Measurements from ENCODE around the gene DACT3. TPM values are rescaled to one million over a fixed set of nuclear protein-coding genes. Genes with fewer than 3 reads are reported as not detected.

DACT3 gene
- total and polyA plus RNA-seq, 2 experiments from 2014 or later: 0.78 to 2.6 TPM

DNA sequence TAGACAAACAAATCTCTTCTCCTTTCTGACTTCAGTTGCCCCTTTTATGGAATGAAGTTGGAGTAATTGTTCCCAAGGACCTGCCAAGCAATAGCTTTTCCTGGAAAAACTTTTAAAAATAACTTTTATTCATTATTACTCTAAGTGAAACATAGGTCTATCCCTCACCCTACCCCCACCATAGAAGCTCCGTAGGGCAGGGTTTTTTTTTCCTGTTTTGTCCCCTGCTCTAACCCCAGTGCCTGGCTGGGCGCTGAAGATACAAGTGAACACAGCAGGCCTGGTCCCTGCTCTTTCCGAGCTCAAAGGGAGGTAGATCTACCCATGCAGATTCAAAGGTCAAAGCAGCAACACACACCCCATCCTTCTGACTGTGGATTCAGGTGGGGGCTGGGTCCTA lies 16.3 kb downstream of the DACT3 start (continued):
- TF ChIP-seq, protein P1, sequence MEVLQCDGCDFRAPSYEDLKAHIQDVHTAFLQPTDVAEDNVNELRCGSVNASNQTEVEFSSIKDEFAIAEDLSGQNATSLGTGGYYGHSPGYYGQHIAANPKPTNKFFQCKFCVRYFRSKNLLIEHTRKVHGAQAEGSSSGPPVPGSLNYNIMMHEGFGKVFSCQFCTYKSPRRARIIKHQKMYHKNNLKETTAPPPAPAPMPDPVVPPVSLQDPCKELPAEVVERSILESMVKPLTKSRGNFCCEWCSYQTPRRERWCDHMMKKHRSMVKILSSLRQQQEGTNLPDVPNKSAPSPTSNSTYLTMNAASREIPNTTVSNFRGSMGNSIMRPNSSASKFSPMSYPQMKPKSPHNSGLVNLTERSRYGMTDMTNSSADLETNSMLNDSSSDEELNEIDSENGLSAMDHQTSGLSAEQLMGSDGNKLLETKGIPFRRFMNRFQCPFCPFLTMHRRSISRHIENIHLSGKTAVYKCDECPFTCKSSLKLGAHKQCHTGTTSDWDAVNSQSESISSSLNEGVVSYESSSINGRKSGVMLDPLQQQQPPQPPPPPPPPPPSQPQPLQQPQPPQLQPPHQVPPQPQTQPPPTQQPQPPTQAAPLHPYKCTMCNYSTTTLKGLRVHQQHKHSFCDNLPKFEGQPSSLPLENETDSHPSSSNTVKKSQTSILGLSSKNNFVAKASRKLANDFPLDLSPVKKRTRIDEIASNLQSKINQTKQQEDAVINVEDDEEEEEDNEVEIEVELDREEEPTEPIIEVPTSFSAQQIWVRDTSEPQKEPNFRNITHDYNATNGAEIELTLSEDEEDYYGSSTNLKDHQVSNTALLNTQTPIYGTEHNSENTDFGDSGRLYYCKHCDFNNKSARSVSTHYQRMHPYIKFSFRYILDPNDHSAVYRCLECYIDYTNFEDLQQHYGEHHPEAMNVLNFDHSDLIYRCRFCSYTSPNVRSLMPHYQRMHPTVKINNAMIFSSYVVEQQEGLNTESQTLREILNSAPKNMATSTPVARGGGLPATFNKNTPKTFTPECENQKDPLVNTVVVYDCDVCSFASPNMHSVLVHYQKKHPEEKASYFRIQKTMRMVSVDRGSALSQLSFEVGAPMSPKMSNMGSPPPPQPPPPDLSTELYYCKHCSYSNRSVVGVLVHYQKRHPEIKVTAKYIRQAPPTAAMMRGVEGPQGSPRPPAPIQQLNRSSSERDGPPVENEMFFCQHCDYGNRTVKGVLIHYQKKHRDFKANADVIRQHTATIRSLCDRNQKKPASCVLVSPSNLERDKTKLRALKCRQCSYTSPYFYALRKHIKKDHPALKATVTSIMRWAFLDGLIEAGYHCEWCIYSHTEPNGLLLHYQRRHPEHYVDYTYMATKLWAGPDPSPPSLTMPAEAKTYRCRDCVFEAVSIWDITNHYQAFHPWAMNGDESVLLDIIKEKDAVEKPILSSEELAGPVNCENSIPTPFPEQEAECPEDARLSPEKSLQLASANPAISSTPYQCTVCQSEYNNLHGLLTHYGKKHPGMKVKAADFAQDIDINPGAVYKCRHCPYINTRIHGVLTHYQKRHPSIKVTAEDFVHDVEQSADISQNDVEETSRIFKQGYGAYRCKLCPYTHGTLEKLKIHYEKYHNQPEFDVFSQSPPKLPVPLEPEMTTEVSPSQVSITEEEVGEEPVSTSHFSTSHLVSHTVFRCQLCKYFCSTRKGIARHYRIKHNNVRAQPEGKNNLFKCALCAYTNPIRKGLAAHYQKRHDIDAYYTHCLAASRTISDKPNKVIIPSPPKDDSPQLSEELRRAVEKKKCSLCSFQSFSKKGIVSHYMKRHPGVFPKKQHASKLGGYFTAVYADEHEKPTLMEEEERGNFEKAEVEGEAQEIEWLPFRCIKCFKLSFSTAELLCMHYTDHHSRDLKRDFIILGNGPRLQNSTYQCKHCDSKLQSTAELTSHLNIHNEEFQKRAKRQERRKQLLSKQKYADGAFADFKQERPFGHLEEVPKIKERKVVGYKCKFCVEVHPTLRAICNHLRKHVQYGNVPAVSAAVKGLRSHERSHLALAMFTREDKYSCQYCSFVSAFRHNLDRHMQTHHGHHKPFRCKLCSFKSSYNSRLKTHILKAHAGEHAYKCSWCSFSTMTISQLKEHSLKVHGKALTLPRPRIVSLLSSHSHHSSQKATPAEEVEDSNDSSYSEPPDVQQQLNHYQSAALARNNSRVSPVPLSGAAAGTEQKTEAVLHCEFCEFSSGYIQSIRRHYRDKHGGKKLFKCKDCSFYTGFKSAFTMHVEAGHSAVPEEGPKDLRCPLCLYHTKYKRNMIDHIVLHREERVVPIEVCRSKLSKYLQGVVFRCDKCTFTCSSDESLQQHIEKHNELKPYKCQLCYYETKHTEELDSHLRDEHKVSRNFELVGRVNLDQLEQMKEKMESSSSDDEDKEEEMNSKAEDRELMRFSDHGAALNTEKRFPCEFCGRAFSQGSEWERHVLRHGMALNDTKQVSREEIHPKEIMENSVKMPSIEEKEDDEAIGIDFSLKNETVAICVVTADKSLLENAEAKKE (CRISPR knock-in tag; IDR thresholded peaks at IDR 0.05): no peak
- TF ChIP-seq EZH2phosphoT487 (IDR thresholded peaks at IDR 0.05; ENCODE audit: unreplicated experiment) (no peak), JUNB (IDR thresholded peaks at IDR 0.05; ENCODE audit: unreplicated experiment) (no peak)

- TF ChIP-seq STAT1 (IDR thresholded peaks at IDR 0.05; ENCODE audit: unreplicated experiment): no peak
- no peak for TF ChIP-seq ETS1 (IDR thresholded peaks at IDR 0.05)
- no peak for TF ChIP-seq EZH2phosphoT487 (IDR thresholded peaks at IDR 0.05; ENCODE audit: unreplicated experiment)
- DNase-seq (ENCODE audit: low spot score): no peak
- Histone ChIP-seq H4K20me1 (replicated peaks; ENCODE audit: insufficient read depth) (no peaks in the 10 kb centered on the region), H3F3A (replicated peaks; ENCODE audit: low read depth) (peaks cover 12% of the 10 kb centered on the region; the same call in 1 of the 2 replicates), H3K79me2 (replicated peaks; ENCODE audit: insufficient read depth) (no peaks in the 10 kb centered on the region), H3K4me2 (no peak overlapping the region), H3K36me3 (ENCODE audit: insufficient read depth) (no peaks in the 10 kb centered on the region), H3K4me1 (ENCODE audit: insufficient read depth) (peaks cover 15% of the 10 kb centered on the region; the same call in 1 of the 2 replicates), H3K27ac (ENCODE audit: low read depth) (no peak overlapping the region), H3K27me3 (ENCODE audit: insufficient read depth) (peaks cover 77% of the 10 kb centered on the region), H3K4me3 (no peak overlapping the region), H2AFZ (no peak overlapping the region), H3K9me2 (ENCODE audit: insufficient read depth) (no peaks in the 10 kb centered on the region)
- H3K4me1 Mint-ChIP-seq: peaks cover 3% of the 10 kb centered on the region; the same call in 1 of the 3 replicates
- no peak overlapping the region for H3K27ac Mint-ChIP-seq
- peak overlapping the region; percentile 49; the same call in 1 of the 3 replicates for H3K4me3 Mint-ChIP-seq
- no peak for ATAC-seq
- no peaks in the 10 kb centered on the region for H3K36me3 Mint-ChIP-seq (ENCODE audit: low read depth)
- no peaks in the 10 kb centered on the region; the same call in 2 of the 3 replicates for H3K9me3 Mint-ChIP-seq
- H3K27me3 Mint-ChIP-seq (ENCODE audit: insufficient read depth, low read depth, poor library complexity): peaks cover 24% of the 10 kb centered on the region
Measured at GRCh38 chr19:46640656-46641055, 20.3 kb downstream of the DACT3 start.

Measured in GM23338 (cell line).